ENCODE measurements around the gene PHYHD1. TPM values are rescaled to one million over a fixed set of nuclear protein-coding genes. Genes with fewer than 3 reads are reported as not detected.
A peak's percentile ranks its signal among the peaks of the same experiment; 100 is the strongest.
"Not testable (repeated sequence)": the region's sequence is repeated elsewhere in the genome, so short reads cannot be mapped to it uniquely, and the experiment has no call there.

Gene PHYHD1
- total and polyA plus RNA-seq, 3 donors from 2014 or later = 10.9 to 18.5 (median 15.1) TPM

DNA sequence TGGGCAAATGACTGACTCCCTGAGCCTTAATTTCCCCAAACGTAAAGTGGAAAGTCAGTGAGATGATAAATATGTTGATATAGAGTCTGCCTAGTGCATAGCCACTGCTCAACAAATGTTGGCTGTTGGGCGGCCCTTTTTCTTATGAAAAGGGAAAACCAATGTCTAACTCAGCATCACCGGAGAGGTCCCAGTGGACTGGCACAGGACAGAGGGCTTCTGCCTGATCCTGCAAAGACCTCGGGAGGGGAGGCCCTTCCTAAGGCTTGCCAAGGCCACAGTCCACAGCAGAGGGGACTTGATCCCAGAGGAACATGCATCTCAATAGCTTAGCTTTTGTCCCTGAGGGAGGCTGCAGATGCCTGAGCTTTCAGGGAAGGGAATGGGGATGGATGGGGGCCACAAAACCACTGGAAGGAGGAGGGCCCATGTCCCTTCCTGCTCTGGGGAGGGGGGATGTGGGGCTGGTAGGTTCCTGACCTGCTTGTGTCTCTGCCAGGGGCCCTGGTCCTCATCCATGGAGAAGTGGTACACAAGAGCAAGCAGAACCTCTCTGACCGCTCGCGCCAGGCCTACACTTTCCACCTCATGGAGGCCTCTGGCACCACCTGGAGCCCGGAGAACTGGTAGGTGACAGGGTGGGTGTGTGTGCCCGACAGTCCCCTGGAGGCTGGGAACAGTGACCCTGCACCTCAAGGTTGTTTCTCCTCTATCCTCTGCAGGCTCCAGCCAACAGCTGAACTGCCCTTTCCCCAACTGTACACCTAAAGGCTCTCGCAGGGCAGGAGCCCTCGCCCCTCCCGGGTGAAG, 20.4 kb downstream of the PHYHD1 start:
- no peak overlapping the region for H3K4me3 ChIP-seq
- H3K9me3 ChIP-seq = no peaks in the 10 kb centered on the region
- no peaks in the 10 kb centered on the region for H3K27me3 ChIP-seq
- H3K27ac ChIP-seq = no peak overlapping the region
- no peaks in the 10 kb centered on the region for H3K36me3 ChIP-seq (ENCODE audit: low read depth, missing control alignments)
- 82 to 84% methylated on average over 10 to 12 of the region's 12 CpGs for WGBS, 2 donors
- TF ChIP-seq, protein P1, sequence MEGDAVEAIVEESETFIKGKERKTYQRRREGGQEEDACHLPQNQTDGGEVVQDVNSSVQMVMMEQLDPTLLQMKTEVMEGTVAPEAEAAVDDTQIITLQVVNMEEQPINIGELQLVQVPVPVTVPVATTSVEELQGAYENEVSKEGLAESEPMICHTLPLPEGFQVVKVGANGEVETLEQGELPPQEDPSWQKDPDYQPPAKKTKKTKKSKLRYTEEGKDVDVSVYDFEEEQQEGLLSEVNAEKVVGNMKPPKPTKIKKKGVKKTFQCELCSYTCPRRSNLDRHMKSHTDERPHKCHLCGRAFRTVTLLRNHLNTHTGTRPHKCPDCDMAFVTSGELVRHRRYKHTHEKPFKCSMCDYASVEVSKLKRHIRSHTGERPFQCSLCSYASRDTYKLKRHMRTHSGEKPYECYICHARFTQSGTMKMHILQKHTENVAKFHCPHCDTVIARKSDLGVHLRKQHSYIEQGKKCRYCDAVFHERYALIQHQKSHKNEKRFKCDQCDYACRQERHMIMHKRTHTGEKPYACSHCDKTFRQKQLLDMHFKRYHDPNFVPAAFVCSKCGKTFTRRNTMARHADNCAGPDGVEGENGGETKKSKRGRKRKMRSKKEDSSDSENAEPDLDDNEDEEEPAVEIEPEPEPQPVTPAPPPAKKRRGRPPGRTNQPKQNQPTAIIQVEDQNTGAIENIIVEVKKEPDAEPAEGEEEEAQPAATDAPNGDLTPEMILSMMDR (IDR thresholded peaks at IDR 0.05) = no peak
- no peak for TF ChIP-seq POLR2A (IDR thresholded peaks at IDR 0.05)
- intact Hi-C loops (cut with DNase I; ENCODE audit: low total_unique reads) = loop anchor here (5.0 kb wide), 1 partner anchor 79 kb away; no protein-coding TSS in a partner anchor
- peaks cover 10% of the 10 kb centered on the region for H3K4me1 ChIP-seq
- no peak for DNase-seq

DNA sequence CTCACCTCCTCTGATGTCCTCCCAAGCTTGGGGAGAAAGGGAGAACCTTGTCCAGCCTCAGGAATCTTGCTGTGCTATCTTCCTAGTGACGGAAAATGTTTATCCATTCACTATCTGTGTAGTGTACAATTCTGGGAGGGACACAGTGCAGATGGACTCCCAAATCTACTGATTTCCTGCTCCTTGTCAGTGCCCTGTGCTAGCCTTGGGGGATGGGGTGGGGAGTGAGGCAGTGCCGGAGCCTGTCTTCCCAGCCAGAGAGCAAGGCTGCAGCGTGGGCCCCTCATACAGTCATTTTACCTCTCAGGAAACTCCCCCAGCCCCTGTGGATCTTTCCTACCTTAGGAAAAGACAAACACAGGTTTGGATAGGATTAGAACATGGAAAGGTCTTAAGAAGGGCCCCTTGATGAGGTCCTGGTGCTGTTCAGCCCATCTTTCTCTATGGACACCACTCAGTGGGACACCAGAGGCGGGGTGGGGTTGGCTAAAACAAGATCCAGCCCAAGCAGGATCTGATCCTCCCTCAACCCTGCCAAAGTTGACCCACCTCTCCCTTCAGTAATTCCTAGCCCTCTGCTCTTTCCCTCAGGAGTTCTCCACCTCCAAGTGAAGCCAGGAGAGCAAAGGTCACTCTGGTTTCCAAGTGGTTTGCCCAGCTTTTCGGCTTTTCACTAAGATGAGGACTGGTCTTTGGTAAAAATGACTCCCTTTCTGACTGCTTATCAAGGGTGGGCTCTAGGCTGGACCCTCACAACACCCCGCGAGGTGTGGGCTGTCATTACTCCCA, 23.2 kb downstream of the PHYHD1 start:
- 77 to 79% methylated on average over 7 of the region's 7 CpGs for WGBS, 2 donors
- no peaks in the 10 kb centered on the region for H3K27me3 ChIP-seq
- peaks cover 17% of the 10 kb centered on the region for H3K4me1 ChIP-seq
- no peak for DNase-seq
- H3K27ac ChIP-seq = peak overlapping the region in 1 of 2 donors; percentile 32
- H3K36me3 ChIP-seq (ENCODE audit: low read depth, missing control alignments) = no peaks in the 10 kb centered on the region
- no peak overlapping the region for H3K4me3 ChIP-seq
- H3K9me3 ChIP-seq = no peaks in the 10 kb centered on the region
- intact Hi-C loops (cut with DNase I; ENCODE audit: low total_unique reads) = loop anchor here (5.0 kb wide), 1 partner anchor 82 kb away; no protein-coding TSS in a partner anchor
- no peak for TF ChIP-seq POLR2A (IDR thresholded peaks at IDR 0.05)
- TF ChIP-seq, protein P1 (IDR thresholded peaks at IDR 0.05) = no peak

DNA sequence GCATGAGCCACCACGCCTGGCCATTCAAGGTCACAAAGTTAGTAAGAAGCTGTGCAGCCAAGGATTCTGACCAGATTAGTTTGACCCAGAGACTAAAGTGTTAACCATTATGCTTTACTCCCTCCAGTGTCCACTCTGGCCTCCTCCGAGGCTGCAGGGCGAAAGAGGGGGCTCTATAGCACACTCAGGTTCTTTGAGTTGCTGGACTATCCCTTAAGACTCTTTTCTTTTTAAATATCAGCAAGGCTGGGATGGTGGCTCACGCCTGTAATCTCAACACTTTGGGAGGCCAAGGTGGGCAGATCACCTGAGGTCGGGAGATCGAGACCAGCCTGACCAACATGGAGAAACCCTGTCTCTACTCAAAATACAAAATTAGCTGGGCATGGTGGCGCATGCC, 24.2 kb downstream of the PHYHD1 start:
- H3K4me3 ChIP-seq; DNase-seq; H3K9me3 ChIP-seq; H3K27me3 ChIP-seq; H3K36me3 ChIP-seq (ENCODE audit: low read depth, missing control alignments); H3K27ac ChIP-seq: not testable (repeated sequence)
- intact Hi-C loops (cut with DNase I; ENCODE audit: low total_unique reads) = loop anchor here (5.0 kb wide), 1 partner anchor 83 kb away; no protein-coding TSS in a partner anchor
- peaks cover 17% of the 10 kb centered on the region for H3K4me1 ChIP-seq
- 84 to 89% methylated on average over 7 of the region's 7 CpGs for WGBS, 2 donors

DNA sequence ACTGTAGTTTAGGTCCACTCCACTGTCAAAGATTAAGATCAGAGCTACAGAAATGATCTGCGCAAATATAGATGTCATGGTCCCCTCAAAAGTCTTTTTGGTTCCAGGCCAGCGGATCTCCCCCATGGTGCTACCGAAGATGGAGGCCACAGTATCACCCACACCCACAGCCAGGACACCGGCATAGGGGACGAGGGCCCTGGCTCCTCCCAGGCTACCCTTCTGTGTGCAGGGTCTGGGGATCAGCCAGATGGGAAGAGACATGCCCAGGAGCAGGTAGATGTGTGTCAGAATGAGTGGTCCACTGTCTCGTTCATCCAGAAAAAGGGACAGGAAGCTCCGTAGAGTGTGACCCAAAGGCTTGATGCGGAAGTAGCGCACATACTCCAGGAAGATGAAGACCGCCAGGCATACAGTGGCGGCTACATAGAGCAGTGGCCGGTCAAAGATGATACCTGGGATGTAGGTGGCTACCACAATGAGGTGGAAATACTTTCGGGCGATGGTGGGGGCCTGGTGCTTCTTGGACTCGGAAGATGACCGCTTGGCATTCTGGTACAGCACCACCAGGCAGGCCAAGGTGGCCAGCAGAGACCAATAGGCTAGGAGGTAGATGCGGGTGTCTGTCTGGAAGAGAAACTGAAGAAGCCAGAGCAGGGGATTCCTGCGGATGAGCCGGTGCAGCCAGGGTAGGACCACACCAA, 25.2 kb downstream of the PHYHD1 start:
- H3K27ac ChIP-seq = no peak overlapping the region
- no peak overlapping the region for H3K4me3 ChIP-seq
- TF ChIP-seq, protein P1 (IDR thresholded peaks at IDR 0.05) = no peak
- no peak for TF ChIP-seq POLR2A (IDR thresholded peaks at IDR 0.05)
- no peaks in the 10 kb centered on the region for H3K36me3 ChIP-seq (ENCODE audit: low read depth, missing control alignments)
- DNase-seq = no peak
- 79 to 91% methylated on average over 17 to 19 of the region's 19 CpGs for WGBS, 2 donors
- H3K4me1 ChIP-seq = peaks cover 12% of the 10 kb centered on the region
- no peaks in the 10 kb centered on the region for H3K9me3 ChIP-seq
- intact Hi-C loops (cut with DNase I; ENCODE audit: low total_unique reads) = no loop called here
- H3K27me3 ChIP-seq = no peaks in the 10 kb centered on the region
